ENCODE results near the gene NUBP2. TPM values are rescaled to one million over a fixed set of nuclear protein-coding genes. Genes with fewer than 3 reads are reported as not detected.

The NUBP2 gene
- total and polyA plus RNA-seq, 8 donors, result 20.4 to 58.8 (median 31.0) TPM

DNA sequence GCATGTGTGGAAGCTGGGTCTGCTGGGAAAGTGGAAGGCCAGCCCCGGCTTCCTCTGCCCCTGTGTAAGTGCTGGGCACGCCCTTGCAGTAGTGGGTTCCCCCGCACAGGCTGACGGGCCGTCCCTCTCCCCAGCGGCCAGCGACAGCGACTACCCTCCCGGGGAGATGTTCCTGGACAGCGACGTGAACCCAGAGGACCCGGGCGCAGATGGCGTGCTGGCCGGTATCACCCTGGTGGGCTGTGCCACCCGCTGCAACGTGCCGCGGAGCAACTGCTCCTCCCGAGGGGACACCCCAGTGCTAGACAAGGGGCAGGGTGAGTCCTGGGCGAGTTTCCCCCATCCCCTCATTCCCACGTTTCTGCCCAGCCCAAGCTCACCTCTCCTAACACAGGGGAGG, 16.9 kb upstream of the NUBP2 start:
- intact Hi-C loops (cut with DNase I), result no loop called here
- Histone ChIP-seq H3K27me3 (no peaks in the 10 kb centered on the region), H3K4me3 (no peak overlapping the region), H3K4me1 (peaks cover 0 to 6% (median 0%) of the 10 kb centered on the region in 3 donors), H3K27ac (no peak overlapping the region), H3K9me3 (no peaks in the 10 kb centered on the region), H3K36me3 (peaks cover 0 to 59% (median 22%) of the 10 kb centered on the region in 3 donors)
- ATAC-seq, result no peak
- no peak for DNase-seq
- 87 to 91% methylated on average over 22 of the region's 22 CpGs for WGBS, 2 donors
- FAIRE-seq, result no peak
- TF ChIP-seq, protein P1, sequence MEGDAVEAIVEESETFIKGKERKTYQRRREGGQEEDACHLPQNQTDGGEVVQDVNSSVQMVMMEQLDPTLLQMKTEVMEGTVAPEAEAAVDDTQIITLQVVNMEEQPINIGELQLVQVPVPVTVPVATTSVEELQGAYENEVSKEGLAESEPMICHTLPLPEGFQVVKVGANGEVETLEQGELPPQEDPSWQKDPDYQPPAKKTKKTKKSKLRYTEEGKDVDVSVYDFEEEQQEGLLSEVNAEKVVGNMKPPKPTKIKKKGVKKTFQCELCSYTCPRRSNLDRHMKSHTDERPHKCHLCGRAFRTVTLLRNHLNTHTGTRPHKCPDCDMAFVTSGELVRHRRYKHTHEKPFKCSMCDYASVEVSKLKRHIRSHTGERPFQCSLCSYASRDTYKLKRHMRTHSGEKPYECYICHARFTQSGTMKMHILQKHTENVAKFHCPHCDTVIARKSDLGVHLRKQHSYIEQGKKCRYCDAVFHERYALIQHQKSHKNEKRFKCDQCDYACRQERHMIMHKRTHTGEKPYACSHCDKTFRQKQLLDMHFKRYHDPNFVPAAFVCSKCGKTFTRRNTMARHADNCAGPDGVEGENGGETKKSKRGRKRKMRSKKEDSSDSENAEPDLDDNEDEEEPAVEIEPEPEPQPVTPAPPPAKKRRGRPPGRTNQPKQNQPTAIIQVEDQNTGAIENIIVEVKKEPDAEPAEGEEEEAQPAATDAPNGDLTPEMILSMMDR (IDR thresholded peaks at IDR 0.05), result no peak

DNA sequence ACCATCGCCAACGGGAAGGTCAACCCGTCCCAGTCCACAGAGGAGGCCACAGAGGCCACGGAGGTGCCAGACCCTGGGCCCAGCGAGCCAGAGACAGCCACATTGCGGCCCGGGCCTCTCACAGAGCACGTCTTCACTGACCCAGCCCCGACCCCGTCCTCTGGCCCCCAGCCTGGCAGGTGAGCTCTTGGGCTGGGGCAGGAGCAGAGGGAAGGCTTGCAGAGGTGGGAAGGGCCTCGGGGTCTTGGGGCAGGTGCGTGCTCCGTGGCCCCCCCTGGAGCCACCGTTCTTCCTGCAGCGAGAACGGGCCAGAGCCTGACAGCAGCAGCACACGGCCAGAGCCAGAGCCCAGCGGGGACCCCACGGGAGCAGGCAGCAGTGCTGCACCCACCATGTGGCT, 16.5 kb upstream of the NUBP2 start:
- ATAC-seq (no peak), DNase-seq (no peak)
- WGBS, 2 donors, result 92 to 93% methylated on average over 19 of the region's 19 CpGs

DNA sequence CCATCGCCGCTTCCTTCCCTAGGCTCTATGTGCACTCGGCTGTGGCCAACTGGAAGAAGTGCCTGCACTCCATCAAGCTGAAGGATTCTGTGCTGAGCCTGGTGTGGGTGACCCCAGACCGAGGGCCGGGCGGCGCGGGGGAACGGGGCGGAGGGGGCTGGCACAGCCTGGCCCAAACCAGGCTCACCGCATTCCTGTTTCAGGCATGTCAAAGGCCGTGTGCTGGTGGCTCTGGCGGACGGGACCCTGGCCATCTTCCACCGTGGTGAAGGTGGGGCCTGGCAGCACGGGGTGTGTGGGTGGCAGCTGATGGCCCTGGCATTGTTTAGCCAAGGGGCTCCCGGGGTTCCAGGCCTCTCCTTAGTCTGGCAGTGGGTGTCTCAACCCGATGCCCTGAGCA, 16.1 kb upstream of the NUBP2 start:
- Histone ChIP-seq H3K27me3 (no peaks in the 10 kb centered on the region), H3K27ac (no peak overlapping the region), H3K9me3 (no peaks in the 10 kb centered on the region), H3K4me3 (no peak overlapping the region), H3K36me3 (peaks cover 0 to 55% (median 18%) of the 10 kb centered on the region in 3 donors), H3K4me1 (peaks cover 0 to 6% (median 0%) of the 10 kb centered on the region in 3 donors)
- WGBS, 2 donors, result 89 to 90% methylated on average over 18 of the region's 18 CpGs
- ATAC-seq (no peak), DNase-seq (no peak), FAIRE-seq (no peak)
- TF ChIP-seq, protein P1 (IDR thresholded peaks at IDR 0.05), result no peak
- intact Hi-C loops (cut with DNase I), result no loop called here

More for the DNA sequence above, 16.5 kb upstream of the NUBP2 start:
- Histone ChIP-seq H3K27ac (no peak overlapping the region), H3K4me1 (peaks cover 0 to 6% (median 0%) of the 10 kb centered on the region in 3 donors), H3K4me3 (no peak overlapping the region), H3K27me3 (no peaks in the 10 kb centered on the region), H3K9me3 (no peaks in the 10 kb centered on the region), H3K36me3 (peaks cover 0 to 56% (median 18%) of the 10 kb centered on the region in 3 donors)
- FAIRE-seq, result no peak
- intact Hi-C loops (cut with DNase I), result no loop called here
- TF ChIP-seq, protein P1 (IDR thresholded peaks at IDR 0.05), result no peak

DNA sequence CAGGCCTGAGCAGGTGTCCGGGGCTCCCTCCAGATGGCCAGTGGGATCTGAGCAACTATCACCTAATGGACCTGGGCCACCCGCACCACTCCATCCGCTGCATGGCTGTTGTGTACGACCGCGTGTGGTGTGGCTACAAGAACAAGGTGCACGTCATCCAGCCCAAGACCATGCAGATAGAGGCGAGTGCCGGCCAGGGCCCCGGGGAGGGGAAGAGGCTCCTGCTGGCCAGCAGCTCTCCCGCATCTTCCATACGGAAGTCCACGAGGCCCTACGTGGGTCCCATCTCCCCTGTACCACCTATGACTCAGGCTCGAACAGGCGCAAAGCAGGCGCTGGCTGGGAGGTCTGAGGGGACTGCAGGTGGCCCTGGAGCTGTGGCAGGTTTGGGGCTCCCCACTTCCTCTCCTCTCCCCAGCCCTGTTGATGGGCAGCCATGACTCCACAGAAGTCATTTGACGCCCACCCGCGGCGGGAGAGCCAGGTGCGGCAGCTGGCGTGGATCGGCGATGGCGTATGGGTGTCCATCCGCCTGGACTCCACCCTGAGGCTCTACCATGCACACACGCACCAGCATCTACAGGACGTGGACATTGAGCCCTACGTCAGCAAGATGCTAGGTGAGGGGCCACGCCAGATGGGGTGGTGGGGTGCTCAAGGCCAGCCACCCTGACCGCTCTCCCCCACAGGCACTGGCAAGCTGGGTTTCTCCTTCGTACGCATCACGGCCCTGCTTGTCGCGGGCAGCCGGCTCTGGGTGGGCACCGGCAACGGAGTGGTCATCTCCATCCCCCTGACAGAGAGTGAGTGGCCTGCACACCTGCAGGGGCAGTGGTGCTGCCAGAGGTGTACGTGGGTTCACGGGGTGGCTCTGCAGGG, 15.4 kb upstream of the NUBP2 start:
- WGBS, 2 donors, result 92% methylated on average over 42 of the region's 42 CpGs
- Histone ChIP-seq H3K27ac (no peak overlapping the region), H3K4me3 (no peak overlapping the region), H3K4me1 (peaks cover 0 to 6% (median 0%) of the 10 kb centered on the region in 3 donors), H3K27me3 (no peaks in the 10 kb centered on the region), H3K36me3 (peaks cover 0 to 48% (median 18%) of the 10 kb centered on the region in 3 donors), H3K9me3 (no peaks in the 10 kb centered on the region)
- intact Hi-C loops (cut with DNase I), result no loop called here
- TF ChIP-seq, protein P1 (IDR thresholded peaks at IDR 0.05), result no peak
- no peak for FAIRE-seq
- ATAC-seq, result no peak
- DNase-seq, result peak in 1 of 6 donors; percentile 40

Measured in pancreas (tissue), 10 donors.